H9 (cell line): ENCODE data around the gene ODF4. TPM values are rescaled to one million over a fixed set of nuclear protein-coding genes. Genes with fewer than 3 reads are reported as not detected.
A peak's percentile ranks its signal among the peaks of the same experiment; 100 is the strongest.

Source experiments
- DNase-seq: peaks from one replicate; pipeline ENCODE4 v3.0.0-alpha.2; 2017
- H2AFZ ChIP-seq: one replicate; pipeline ENCODE4 v1.6.1; 2013; ENCODE audit warnings: mild to moderate bottlenecking, low read length, control low read depth, moderate library complexity
- H2AK5ac ChIP-seq: 2 replicates; pipeline ENCODE4 v1.6.1; 2013; ENCODE audit warnings: low read length, control low read depth, mixed read lengths; ENCODE audit not compliant: insufficient read length
- H2BK120ac ChIP-seq: one replicate; pipeline ENCODE4 v1.6.1; 2013; ENCODE audit warnings: low read depth, mild to moderate bottlenecking, low read length, control low read depth, inconsistent platforms; ENCODE audit not compliant: poor library complexity, severe bottlenecking
- H2BK12ac ChIP-seq: 2 replicates; pipeline ENCODE4 v1.6.1; 2013; ENCODE audit warnings: low read length, control low read depth, mixed read lengths, low read depth; ENCODE audit not compliant: insufficient read length
- H2BK15ac ChIP-seq: 2 replicates; pipeline ENCODE4 v1.6.1; 2013; ENCODE audit warnings: low read depth, low read length, control low read depth
- H2BK20ac ChIP-seq: one replicate; pipeline ENCODE4 v1.6.1; 2013; ENCODE audit warnings: low read depth, mild to moderate bottlenecking, low read length, control low read depth, inconsistent platforms; ENCODE audit not compliant: poor library complexity, severe bottlenecking
- H2BK5ac ChIP-seq: 2 replicates; pipeline ENCODE4 v1.6.1; 2013; ENCODE audit warnings: low read length, control low read depth, mixed read lengths; ENCODE audit not compliant: insufficient read length
- H3K14ac ChIP-seq: 2 replicates; pipeline ENCODE4 v1.6.1; 2013; ENCODE audit warnings: low read length, control low read depth; ENCODE audit not compliant: insufficient read depth
- H3K18ac ChIP-seq: 2 replicates; pipeline ENCODE4 v1.6.1; 2013; ENCODE audit warnings: low read depth, mild to moderate bottlenecking, mixed read lengths, low read length, control low read depth; ENCODE audit not compliant: insufficient read length
- H3K23ac ChIP-seq: 2 replicates; pipeline ENCODE4 v1.6.1; 2013; ENCODE audit warnings: low read length, control low read depth, mixed read lengths, low read depth; ENCODE audit not compliant: insufficient read length
- H3K23me2 ChIP-seq: 2 replicates; pipeline ENCODE4 v1.6.1; 2013; ENCODE audit warnings: low read depth, mild to moderate bottlenecking, mixed read lengths, low read length, control low read depth; ENCODE audit not compliant: insufficient read length, poor library complexity, severe bottlenecking
- H3K27ac ChIP-seq: 2 replicates; pipeline ENCODE4 v1.5.1; 2013; ENCODE audit warnings: low read length, control low read depth, mixed read lengths, low read depth; ENCODE audit not compliant: insufficient read length
- H3K27me3 ChIP-seq: 2 replicates; pipeline ENCODE4 v1.6.1; 2013; ENCODE audit warnings: low read length, control low read depth, inconsistent platforms; ENCODE audit not compliant: insufficient read depth
- H3K4ac ChIP-seq: 2 replicates; pipeline ENCODE4 v1.6.1; 2013; ENCODE audit warnings: low read depth, mild to moderate bottlenecking, control low read depth, inconsistent platforms, low read length, moderate library complexity
- H3K4me1 ChIP-seq: 2 replicates; pipeline ENCODE4 v1.6.1; 2013; ENCODE audit warnings: low read length, control low read depth, inconsistent platforms; ENCODE audit not compliant: insufficient read depth
- H3K4me2 ChIP-seq: 2 replicates; pipeline ENCODE4 v1.6.1; 2013; ENCODE audit warnings: low read length, control low read depth, mixed read lengths; ENCODE audit not compliant: insufficient read length, insufficient read depth
- H3K56ac ChIP-seq: 2 replicates; pipeline ENCODE4 v1.6.1; 2013; ENCODE audit warnings: low read depth, mild to moderate bottlenecking, mixed read lengths, low read length, control low read depth; ENCODE audit not compliant: insufficient read length
- H3K79me1 ChIP-seq: 2 replicates; pipeline ENCODE4 v1.6.1; 2013; ENCODE audit warnings: low read depth, mild to moderate bottlenecking, moderate library complexity, low read length, control low read depth, inconsistent platforms; ENCODE audit not compliant: insufficient read depth, poor library complexity, severe bottlenecking
- H3K79me2 ChIP-seq: 2 replicates; pipeline ENCODE4 v1.6.1; 2013; ENCODE audit warnings: low read length, control low read depth, inconsistent platforms; ENCODE audit not compliant: insufficient read depth
- H3K9ac ChIP-seq: 2 replicates; pipeline ENCODE4 v1.6.1; 2013; ENCODE audit warnings: low read length, control low read depth, mixed read lengths; ENCODE audit not compliant: insufficient read length; ENCODE audit errors: extremely low read depth
- H3K9me3 ChIP-seq: one replicate; pipeline ENCODE4 v1.6.1; 2013; ENCODE audit warnings: low read depth, low read length, inconsistent platforms; ENCODE audit not compliant: control insufficient read depth
- H3T11ph ChIP-seq: one replicate; pipeline ENCODE4 v1.6.1; 2013; ENCODE audit warnings: mild to moderate bottlenecking, low read length, control low read depth, inconsistent platforms
- H4K20me1 ChIP-seq: one replicate; pipeline ENCODE4 v1.6.1; 2013; ENCODE audit not compliant: control insufficient read depth, insufficient read length, insufficient read depth
- H4K5ac ChIP-seq: 2 replicates; pipeline ENCODE4 v1.6.1; 2013; ENCODE audit warnings: low read depth, mild to moderate bottlenecking, mixed read lengths, low read length, control low read depth; ENCODE audit not compliant: insufficient read length
- H4K8ac ChIP-seq: replicated peaks from 2 replicates; pipeline ENCODE4 v1.6.1; 2013; ENCODE audit warnings: low read length, control low read depth, mixed read lengths, low read depth; ENCODE audit not compliant: insufficient read length
- H4K91ac ChIP-seq: 2 replicates; pipeline ENCODE4 v1.6.1; 2013; ENCODE audit warnings: low read depth, mild to moderate bottlenecking, moderate library complexity, mixed read lengths, low read length, control low read depth; ENCODE audit not compliant: insufficient read length
- H3K27ac Mint-ChIP-seq, 3 experiments: 2 replicates in 2 of 3; 3 replicates in 1 of 3; pipeline ENCODE4 v1.8.0; 2020 to 2021; ENCODE audit warnings: mixed read lengths in 3 of 3, mild to moderate bottlenecking in 1 of 3, moderate library complexity in 1 of 3
- H3K27me3 Mint-ChIP-seq: 2 replicates; pipeline ENCODE4 v1.8.0; 2021; ENCODE audit warnings: low read depth, mild to moderate bottlenecking, moderate library complexity, mixed read lengths
- H3K36me3 Mint-ChIP-seq, 3 experiments: 2 replicates in 2 of 3; 3 replicates in 1 of 3; pipeline ENCODE4 v1.8.0; 2020 to 2021; ENCODE audit warnings: low read depth in 3 of 3, mixed read lengths in 3 of 3; ENCODE audit not compliant: insufficient read depth in 1 of 3
- H3K4me1 Mint-ChIP-seq, 2 experiments: 2 replicates each; pipeline ENCODE4 v1.8.0; 2020; ENCODE audit warnings: mixed read lengths in 2 of 2
- H3K4me3 Mint-ChIP-seq, 2 experiments: 2 replicates in 1 of 2; 3 replicates in 1 of 2; pipeline ENCODE4 v1.8.0; 2020 to 2021; ENCODE audit warnings: mild to moderate bottlenecking in 2 of 2, mixed read lengths in 2 of 2, moderate library complexity in 1 of 2
- H3K9me3 Mint-ChIP-seq, 2 experiments: 2 replicates in 1 of 2; 3 replicates in 1 of 2; pipeline ENCODE4 v1.8.0; 2020; ENCODE audit warnings: mild to moderate bottlenecking in 2 of 2, mixed read lengths in 2 of 2, moderate library complexity in 1 of 2
- WGBS: extraction: QIAGEN DNeasy Blood & Tissue Kit; methylation state at CpG from one replicate; pipeline ENCODE4 v1.1.7; 2013; ENCODE audit warnings: missing lambda C conversion rate, low lambda C conversion rate, mixed read lengths; ENCODE audit not compliant: insufficient read length; ENCODE audit errors: extremely low coverage; 5-methylcytosine and 5-hydroxymethylcytosine counted together
- total RNA-seq: library from RNA; stranded (reverse); gene quantifications from 2 replicates; pipeline ENCODE4 v1.2.1, GENCODE V29; 2021
- TF ChIP-seq, protein P1 (sequence below): fragments of 200-600 bp; sonication (generic); conservative IDR thresholded peaks from 3 replicates; pipeline ENCODE4 v1.8.0; 2021; ENCODE audit warnings: antibody characterized with exemption, mild to moderate bottlenecking

ODF4 gene
- total RNA-seq, 1 experiment from 2014 or later = not detected

GRCh38 chr17:8382880-8383142 is 43.2 kb downstream of the ODF4 start:
- H4K5ac ChIP-seq = no peak overlapping the region
- no peak overlapping the region for H2BK120ac ChIP-seq
- WGBS = no CpG with 5 or more reads among the region's 15 CpGs
- peak overlapping the region; percentile 20 for H3K27ac ChIP-seq
- H3K36me3 Mint-ChIP-seq = peaks cover 47 to 53% (median 52%) of the 10 kb centered on the region in 3 experiments
- no peak overlapping the region for H3T11ph ChIP-seq
- H3K9me3 ChIP-seq = no peaks in the 10 kb centered on the region
- H3K27me3 ChIP-seq = no peaks in the 10 kb centered on the region
- peak overlapping the region; percentile 93 for H3K14ac ChIP-seq
- no peak overlapping the region for H4K91ac ChIP-seq
- no peak overlapping the region for H4K8ac ChIP-seq
- H2BK15ac ChIP-seq = no peak overlapping the region
- DNase-seq = no peak
- H3K56ac ChIP-seq = no peak overlapping the region
- no peaks in the 10 kb centered on the region for H4K20me1 ChIP-seq
- H3K23me2 ChIP-seq = peaks cover 6% of the 10 kb centered on the region
- no peak overlapping the region for H2AK5ac ChIP-seq
- TF ChIP-seq, protein P1, sequence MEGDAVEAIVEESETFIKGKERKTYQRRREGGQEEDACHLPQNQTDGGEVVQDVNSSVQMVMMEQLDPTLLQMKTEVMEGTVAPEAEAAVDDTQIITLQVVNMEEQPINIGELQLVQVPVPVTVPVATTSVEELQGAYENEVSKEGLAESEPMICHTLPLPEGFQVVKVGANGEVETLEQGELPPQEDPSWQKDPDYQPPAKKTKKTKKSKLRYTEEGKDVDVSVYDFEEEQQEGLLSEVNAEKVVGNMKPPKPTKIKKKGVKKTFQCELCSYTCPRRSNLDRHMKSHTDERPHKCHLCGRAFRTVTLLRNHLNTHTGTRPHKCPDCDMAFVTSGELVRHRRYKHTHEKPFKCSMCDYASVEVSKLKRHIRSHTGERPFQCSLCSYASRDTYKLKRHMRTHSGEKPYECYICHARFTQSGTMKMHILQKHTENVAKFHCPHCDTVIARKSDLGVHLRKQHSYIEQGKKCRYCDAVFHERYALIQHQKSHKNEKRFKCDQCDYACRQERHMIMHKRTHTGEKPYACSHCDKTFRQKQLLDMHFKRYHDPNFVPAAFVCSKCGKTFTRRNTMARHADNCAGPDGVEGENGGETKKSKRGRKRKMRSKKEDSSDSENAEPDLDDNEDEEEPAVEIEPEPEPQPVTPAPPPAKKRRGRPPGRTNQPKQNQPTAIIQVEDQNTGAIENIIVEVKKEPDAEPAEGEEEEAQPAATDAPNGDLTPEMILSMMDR = no peak
- H3K27ac Mint-ChIP-seq = peak overlapping the region; percentile 99 to 100 (median 99)
- H3K79me2 ChIP-seq = peaks cover 11% of the 10 kb centered on the region; the same call in 1 of the 2 replicates
- no peaks in the 10 kb centered on the region; a peak in 1 of 5 replicates for H3K9me3 Mint-ChIP-seq
- peaks cover 2% of the 10 kb centered on the region; the same call in 1 of the 2 replicates for H3K27me3 Mint-ChIP-seq
- H3K4me1 Mint-ChIP-seq = peaks cover 37 to 52% of the 10 kb centered on the region in 2 experiments
- H2BK5ac ChIP-seq = no peak overlapping the region
- H3K4me1 ChIP-seq = no peaks in the 10 kb centered on the region; the same call in 1 of the 2 replicates
- H3K4ac ChIP-seq = peak overlapping the region; percentile 84; the same call in 1 of the 2 replicates
- H3K4me2 ChIP-seq = peak overlapping the region; percentile 96
- no peak overlapping the region for H2BK20ac ChIP-seq
- H2BK12ac ChIP-seq = no peak overlapping the region
- H3K79me1 ChIP-seq = no peaks in the 10 kb centered on the region
- H2AFZ ChIP-seq = no peak overlapping the region
- H3K9ac ChIP-seq = peak overlapping the region; percentile 100
- no peak overlapping the region for H3K23ac ChIP-seq
- peak overlapping the region; percentile 99 to 100 for H3K4me3 Mint-ChIP-seq
- peak overlapping the region; percentile 63 for H3K18ac ChIP-seq
